ENCODE measurements around the gene KBTBD13.

- TF ChIP-seq POLR2AphosphoS5 (IDR thresholded peaks at IDR 0.05; ENCODE audit: low read depth, low read length), result no peak
- no peak for TF ChIP-seq TAF1 (IDR thresholded peaks at IDR 0.05; ENCODE audit: borderline replicate concordance, insufficient read depth, low read length)
- no peak for TF ChIP-seq REST (IDR thresholded peaks at IDR 0.05; ENCODE audit: insufficient read depth in 1 of 2, low read depth in 2 of 2, low read length in 2 of 2)
Measured at GRCh38 chr15:65059931-65060596, 16.5 kb upstream of the KBTBD13 start.

Data from PFSK-1 (cell line).